ENCODE measurements around the gene HUWE1.

DNA sequence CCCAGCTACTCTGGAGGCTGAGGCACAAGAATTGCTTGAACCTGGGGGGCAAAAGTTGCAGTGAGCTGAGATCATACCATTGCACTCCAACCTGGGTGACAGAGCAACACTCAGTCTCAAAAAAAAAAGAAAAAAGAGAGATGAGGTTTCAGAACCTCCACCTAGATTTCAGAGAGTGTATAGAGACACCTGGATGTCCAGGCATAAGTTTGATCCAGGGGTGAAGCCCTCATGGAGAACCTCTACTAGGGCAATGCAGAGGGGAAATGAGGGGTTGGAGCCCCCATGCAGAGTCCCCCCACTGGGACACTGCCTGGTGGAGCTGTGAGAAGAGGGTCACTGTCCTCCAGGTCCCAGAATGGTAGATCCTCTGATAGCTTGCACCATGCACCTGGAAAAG, 159.5 kb downstream of the HUWE1 start:
- TF ChIP-seq, protein P1, sequence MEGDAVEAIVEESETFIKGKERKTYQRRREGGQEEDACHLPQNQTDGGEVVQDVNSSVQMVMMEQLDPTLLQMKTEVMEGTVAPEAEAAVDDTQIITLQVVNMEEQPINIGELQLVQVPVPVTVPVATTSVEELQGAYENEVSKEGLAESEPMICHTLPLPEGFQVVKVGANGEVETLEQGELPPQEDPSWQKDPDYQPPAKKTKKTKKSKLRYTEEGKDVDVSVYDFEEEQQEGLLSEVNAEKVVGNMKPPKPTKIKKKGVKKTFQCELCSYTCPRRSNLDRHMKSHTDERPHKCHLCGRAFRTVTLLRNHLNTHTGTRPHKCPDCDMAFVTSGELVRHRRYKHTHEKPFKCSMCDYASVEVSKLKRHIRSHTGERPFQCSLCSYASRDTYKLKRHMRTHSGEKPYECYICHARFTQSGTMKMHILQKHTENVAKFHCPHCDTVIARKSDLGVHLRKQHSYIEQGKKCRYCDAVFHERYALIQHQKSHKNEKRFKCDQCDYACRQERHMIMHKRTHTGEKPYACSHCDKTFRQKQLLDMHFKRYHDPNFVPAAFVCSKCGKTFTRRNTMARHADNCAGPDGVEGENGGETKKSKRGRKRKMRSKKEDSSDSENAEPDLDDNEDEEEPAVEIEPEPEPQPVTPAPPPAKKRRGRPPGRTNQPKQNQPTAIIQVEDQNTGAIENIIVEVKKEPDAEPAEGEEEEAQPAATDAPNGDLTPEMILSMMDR (IDR thresholded peaks at IDR 0.05): no peak
- no peak for TF ChIP-seq EP300 (IDR thresholded peaks at IDR 0.05)
- TF ChIP-seq POLR2AphosphoS5 (IDR thresholded peaks at IDR 0.05): no peak
- no peak for TF ChIP-seq POLR2A (IDR thresholded peaks at IDR 0.05)

Data from stomach (tissue), 4 donors.